CD4-positive, alpha-beta T cell treated with Interleukin-17A for 4 hours (primary cell): ENCODE results near the gene CD300C.
A peak's percentile ranks its signal among the peaks of the same experiment; 100 is the strongest.
"Not testable (repeated sequence)": the region's sequence is repeated elsewhere in the genome, so short reads cannot be mapped to it uniquely, and the experiment has no call there.

Experiments used
- DNase-seq: peaks from one replicate; pipeline ENCODE4 v3.0.0-alpha.2; 2020; ENCODE audit warnings: mixed read lengths

The CD300C gene

DNA sequence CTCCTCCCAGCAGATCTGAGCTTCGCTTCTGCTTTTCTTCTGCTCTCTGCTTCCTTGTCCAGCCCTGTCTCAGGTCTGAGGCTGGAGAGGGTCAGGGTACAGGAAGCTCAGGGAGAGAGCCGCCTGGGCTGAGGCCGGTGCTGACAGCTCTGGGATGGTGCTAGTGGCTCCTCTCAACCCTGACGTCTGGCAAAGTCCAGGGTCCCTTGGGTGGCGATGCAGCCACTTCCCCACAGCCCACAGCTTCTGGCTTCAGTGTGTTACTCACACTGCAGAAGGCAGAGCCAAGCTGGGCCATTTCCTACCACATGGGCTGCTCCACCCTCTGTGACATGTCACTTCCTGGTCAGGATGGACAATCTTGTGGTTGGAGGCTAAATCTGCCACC lies at the start of gene CD300C:
Gene CD300C (minus strand): TSS at position 273 of the 388 bp plus-strand sequence. CDS start 333 bp downstream, outside the sequence.
- DNase-seq, result no peak

DNA sequence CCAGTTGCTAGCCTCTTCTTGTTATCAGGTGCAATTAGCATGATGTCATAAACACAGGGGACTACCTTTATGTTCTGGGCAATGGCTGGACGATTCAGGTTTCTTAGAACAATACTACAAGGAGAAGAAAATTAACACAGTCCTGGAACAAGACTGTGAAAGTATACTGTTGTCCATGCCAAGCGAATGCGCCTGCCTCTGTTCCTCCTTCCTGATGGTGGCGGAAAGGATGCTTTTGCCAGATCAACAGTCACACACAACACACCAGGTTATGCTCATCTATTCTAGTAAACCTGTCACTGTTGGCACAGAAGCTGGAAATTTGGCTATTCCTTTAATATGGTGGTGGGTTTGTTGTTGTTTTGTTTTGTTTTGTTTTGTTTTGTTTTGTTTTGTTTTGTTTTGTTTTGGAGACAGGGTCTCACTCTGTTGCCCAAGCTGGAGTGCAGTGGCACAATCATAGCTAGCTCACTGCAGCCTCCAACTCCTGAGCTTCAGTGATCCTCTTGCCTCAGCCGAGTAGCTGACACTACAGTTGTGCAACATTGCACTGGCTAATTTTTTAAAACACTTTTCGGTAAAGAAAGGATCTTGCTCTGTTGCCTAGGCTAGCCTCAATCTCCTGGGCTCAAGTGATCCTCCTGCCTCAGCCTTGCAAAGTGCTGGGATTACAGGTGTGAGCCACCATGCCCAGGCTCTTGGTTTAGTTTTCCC lies 49.3 kb upstream of the CD300C start:
- DNase-seq, result no peak

DNA sequence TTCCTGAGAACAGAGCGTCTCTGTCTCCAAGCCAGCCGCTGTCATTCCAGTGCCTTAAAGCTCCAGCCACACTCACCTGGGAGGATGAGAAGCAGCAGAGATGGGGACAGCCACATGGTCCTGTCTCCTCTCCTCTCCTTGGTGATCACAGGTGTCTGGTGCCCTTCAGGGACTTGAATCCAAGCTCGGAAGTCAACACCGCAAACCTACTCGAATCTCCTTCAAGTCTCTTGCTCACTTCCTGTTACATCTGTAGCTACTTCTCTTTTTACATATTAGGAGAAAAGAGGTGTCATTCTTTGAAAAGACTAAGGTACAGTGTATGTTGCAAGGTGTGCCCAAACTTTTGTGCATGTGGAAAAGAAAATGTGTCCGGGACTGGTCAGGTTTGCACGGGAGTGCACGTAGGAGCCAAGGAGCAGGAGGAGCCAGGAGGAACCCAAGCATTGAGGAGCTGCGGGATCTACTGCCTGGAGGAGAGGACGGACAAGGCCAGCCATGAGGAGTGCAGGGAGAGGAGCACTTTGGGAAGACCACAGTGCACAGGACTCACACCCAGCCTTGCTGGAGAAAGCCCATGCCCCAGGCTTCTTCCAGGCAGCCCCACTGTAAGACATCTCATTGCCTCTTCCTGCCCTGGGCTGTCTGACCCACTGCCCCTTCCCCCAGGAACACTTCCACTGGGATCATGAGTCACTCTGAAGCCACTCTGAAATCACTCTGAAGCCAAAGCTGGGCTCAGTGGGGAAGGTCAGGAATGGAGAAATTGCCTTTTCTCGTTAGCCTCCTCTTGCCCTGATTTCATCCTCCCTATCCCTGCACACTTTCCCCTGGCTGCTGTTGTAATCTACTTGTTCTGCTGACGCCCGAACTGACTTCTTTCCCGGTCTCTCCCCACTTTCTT lies 46.4 kb upstream of the CD300C start, which contains the start of gene CD300LD:
Gene CD300LD (minus strand): TSS at position 197 of the 904 bp plus-strand sequence. CDS start 81 bp downstream, at position 116.
- peak; percentile 16 for DNase-seq

DNA sequence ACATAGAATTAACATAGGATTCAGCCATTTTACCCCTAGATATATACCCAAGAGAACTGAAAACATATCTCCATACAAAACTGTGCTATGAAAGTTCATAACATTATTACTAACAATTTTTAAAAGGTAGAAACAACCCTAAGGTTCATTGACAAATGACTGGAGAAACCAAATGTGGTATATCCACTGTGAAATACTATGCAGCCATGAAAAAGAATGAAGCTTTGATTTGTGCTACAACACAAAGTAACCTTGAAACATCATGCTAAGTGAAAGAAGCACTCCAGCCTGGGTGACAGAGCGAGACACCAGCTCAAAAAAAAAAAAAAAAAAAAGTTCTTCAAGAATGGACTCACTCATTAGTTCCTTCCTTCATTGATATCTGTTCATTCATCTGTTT lies 45.6 kb upstream of the CD300C start:
- no peak for DNase-seq

DNA sequence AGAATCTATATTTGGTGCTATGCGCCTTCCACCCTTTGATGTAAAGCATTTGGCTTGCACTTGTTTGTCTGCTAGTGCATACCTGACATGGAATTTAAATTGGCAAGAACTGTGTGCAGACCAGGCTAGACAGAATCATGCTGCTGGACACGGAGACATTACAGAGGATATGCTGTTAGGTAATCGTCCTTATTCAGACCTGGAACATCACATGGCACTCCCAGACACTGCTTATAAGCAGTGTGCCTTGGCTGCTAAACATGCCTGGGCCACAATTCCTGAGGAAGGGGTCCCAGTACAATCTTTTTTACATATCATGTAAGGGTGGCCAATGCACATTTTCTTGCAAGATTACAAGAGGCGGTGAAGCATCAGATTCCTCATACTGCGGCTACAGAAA lies 39.8 kb upstream of the CD300C start:
- DNase-seq, result no peak

DNA sequence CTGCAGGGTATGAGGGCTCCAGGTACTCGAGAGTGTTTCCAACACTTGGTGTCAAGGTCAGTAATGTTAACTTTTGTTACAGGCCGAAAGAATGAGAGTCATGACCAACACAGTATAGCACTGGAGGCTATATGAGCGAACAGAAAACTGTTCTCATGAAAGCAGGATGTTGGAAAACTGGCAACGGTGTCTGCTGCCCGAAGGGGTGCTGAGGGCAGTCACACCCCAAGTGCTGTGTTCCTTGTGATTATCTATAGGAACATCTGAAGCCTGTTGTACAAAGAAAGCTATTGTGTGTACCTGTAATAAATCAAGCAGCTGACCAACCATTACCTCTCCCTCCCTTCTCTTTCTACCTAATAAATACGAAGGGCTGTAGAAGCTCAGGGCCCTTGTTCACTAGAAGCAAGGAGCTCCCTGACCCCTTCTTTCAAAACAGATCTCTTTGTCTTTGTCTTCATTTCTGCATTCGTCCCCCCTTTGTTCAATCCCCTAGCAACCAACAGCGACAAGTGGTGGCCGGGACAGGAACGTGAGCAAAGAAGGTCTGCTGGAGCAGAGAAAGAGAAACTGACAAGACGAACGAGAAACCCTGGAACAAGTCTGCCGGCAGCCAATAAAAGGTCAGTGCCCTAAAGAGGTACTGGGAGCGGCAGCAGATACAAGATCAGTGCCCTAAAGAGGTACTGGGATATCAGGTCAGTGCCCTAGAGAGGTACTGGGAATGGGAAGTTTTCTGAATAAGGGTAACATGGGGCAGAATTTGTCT lies 38.6 kb upstream of the CD300C start:
- no peak for DNase-seq

DNA sequence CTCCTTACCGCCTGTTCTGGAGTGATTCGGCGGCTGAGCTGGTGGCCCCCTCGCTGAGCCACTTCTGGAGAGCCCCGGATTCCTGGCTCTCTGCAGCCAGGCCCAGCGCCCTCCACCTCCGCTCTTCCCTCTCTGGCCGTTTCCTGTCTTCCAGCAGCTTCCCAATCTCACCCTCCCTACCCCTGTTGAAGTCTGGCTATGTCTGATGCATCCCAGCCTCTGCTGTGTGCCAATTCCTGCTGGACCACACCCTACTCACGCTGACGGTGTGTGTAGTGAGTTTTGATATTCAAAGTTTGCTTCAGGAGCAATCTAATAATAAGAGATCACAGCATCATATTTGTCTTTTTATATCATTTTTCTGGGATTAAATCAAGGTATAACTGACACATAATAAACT lies 36.7 kb upstream of the CD300C start:
- DNase-seq, result no peak

DNA sequence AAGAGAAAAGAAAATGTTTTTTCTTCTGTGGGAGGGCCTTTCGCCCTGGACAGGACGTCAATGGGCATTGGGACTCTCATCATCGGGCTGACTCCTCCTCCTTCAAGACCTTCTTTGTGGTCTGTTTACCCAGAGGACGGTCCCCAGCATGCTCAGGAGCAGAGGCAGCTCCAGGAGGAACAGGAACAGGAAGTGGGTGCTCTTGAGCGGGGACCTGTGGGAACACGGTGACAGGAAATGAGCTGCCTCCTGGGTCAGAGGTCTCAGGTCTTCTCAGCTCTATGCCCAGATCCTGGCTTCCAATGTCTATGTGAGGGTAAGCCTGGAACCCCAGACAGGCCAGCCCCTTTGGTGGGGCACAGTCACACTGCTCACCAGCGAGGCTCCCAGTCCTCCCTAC lies 34.0 kb upstream of the CD300C start:
- DNase-seq, result no peak

DNA sequence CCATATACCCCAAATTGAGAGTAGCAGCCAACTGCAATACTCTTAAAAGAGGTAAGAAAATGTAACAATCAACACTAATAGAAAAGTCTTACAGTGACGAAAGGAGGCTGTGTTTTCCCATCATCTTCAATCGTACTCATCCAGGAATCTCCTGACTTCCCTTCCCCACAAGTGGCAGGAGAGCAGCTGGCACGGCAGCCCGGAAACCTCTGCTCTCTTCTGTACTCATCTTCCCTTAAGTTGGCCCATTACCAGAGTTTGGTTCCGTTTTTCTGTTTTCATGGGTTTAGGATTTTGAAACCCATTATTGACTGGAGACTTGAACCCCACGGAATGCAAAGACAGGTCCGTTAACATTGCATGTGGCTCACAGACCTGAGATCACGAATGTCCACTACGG lies 33.1 kb upstream of the CD300C start:
- no peak for DNase-seq

DNA sequence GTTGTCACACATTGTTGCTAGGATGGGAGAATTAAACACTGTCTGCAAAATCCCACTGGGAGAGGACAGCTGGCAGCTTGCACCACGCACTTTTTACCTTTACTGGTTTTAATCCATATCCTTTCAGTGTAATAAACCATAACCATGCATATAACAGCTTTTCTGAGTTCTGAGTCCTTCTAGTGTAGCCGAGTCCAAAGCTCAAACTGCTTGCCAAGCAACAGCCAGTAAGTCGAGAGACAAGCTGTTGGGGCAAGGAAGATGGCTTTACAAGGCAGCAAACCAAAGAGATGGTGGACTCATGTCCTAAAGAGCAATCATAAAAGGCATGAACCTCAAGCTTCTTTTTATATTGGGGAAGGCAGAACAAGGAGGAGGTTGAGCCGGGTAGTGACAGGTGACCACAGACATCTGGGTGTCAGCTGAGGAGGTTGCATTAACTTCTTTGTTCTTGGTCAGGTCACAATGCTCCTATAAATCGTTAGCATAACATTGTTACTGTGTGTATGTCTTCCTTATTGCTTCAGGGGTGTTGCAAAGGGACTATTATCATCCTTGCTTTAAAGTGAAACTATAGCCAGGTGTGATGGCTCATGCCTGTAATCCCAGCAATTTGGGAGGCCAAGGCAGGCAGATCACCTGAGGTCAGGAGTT lies 28.7 kb upstream of the CD300C start:
- DNase-seq, result no peak

DNA sequence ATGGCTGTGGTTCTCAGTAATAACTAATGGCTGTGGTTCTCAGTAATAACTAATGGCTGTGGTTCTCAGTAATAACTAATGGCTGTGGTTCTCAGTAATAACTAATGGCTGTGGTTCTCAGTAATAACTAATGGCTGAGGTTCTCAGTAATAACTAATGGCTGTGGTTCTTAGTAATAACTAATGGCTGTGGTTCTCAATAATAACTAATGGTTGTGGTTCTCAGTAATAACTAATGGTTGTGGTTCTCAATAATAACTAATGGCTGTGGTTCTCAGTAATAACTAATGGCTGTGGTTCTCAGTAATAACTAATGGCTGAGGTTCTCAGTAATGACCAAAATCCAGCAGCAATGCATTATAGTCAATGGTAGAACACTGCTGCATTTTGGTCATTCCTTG lies 27.7 kb upstream of the CD300C start:
- DNase-seq, result not testable (repeated sequence)

DNA sequence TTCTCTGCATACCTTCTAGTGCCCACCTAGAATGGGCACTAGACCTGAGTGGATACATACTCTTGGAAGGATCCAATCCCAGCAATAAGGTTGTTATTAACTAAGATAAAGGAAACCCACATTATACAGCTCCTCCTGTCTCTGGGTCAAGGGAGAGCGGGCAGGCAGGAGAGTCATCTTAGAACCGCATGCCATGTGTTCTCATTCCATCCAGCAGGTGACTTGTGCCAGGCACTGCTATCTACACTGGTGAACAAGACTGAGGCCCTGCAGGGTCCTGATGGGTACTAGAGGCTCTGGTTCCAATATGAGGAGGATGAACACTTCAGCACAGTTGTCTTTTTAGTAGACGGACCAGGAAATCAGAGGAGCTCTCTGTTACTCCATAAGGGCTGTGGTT lies 27.3 kb upstream of the CD300C start:
- DNase-seq, result no peak

DNA sequence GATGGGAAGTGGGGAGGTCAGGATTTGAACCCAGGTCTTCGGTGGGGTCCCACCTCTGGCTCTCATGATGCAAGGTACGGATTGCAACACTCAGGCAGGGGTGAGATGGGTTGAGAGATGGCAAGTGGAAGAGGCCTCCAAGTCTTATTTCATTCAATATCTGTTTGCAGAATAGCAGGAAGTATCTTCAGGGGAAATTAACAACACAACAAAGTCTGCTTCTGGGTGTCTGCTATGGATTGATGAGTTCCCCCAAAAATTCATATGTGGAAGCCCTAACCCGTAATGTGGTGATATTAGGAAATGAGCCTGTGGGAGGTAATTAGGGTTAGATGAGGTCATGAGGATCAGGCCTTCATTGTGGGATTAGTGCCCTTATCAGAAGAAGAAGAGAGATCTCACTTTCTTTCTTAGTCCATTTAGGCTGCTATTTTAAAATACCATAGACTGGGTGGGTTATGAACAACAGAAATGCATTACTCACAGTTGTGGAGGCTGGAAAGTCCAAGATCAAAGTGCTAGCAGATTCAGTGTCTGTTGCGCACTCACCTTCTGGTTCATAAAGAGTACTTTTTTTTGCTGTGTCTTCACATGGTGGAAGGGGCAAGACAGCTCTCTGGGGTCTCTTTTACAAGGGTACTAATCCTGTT lies 25.8 kb upstream of the CD300C start:
- DNase-seq, result no peak

DNA sequence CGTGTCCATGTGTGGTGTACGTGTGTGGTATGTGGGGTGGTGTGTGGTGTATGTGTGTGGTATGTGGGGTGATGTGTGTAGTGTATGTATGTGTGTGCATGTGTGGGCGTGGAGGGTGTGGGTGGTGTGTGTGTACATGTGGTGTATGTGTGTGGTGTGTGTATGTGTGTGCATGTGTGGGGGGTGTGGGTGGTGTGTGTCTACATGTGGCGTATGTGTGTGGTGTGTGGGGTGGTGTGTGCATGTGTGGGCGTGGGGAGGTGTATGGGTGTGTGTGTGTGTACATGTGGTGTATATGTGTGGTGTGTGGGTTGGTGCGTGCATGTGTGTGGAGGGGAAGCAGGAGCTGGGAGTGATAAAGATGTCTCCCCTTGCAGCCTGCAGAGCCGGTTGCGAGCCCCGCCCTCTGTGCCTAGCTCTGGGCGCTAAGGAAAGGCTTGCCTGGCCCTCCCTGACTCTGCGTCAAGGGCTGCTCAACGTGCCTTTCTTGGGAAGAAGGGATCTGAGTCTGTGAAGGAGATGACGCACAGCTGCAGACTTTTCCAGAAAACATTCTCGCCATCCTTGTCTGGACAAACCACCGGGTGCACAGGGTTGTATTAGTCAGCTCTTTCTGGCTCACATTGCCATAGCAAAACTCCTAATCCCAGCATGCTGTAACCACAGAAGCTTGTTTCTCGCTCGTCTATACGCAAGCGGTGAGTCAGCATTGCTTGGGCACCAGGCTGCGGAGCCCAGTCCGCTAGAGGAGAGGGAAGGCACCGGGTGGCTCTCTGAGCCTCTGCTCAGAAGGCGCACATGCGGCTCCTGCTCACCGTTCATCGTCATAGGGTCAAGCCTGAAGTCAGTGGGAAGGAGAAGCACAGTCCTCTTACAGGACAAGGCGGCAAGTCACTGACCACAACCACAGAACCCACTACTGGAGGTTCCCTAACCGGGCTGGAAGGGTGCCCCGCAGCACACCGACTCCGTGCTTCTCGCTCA lies 23.4 kb upstream of the CD300C start:
- DNase-seq, result no peak

DNA sequence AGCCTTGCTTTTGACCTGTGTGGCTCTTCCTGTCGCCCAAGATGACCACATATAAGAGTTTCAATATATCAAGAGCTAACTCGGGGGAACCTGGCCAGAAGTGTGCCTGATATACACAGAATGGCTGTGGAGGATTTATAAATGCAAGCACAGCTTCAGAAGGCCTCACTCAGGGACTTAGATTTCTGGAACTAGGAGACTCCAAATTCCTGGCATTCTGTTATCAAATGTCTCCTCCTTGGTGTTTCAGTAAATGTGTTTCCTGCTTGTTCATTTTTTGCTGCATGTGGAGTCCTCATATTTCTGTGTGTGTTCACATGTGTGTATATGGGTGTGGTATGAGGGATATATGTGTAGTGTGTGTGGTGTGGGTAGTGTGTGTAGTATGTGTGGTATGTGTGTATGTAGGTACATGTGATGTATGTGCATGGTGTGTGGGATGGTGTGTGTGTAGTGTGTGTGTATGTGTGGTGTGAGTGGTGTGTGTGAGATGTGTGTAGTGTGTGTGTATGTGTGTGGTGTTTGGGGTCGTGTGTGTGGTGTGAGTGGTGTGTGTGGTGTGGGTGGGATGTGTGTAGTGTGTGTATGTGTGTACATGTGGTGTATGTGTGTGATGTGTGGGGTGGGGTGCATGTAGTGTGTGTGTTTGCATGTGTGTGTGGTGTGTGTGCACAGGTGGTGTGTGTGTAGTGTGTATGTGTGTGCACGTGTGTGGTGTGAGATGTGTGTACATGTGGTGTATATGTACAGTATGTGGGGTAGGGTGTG lies 22.4 kb upstream of the CD300C start:
- no peak for DNase-seq

DNA sequence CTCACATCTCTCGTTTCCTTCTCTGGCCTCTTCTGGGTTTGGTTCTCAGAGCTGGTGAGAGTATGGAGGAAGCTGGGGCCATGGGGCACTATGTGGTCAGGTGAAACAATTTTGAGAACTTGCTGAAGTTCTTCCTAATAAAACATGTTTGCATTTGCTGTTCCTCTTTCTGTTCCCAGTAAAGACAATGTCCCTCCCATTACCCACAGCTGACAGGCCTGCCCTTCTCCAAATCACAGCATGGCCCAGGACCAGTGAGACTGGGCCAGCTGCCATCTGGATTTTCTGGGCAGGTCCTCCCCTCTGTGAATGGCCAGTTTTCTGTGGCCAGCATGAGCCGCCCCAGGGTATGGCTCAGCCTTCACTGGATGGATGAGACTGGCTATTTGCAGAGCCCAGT lies 21.5 kb upstream of the CD300C start, which contains the start of gene CD300H:
Gene CD300H (minus strand): TSS at position 113 of the 400 bp plus-strand sequence.
- no peak for DNase-seq

DNA sequence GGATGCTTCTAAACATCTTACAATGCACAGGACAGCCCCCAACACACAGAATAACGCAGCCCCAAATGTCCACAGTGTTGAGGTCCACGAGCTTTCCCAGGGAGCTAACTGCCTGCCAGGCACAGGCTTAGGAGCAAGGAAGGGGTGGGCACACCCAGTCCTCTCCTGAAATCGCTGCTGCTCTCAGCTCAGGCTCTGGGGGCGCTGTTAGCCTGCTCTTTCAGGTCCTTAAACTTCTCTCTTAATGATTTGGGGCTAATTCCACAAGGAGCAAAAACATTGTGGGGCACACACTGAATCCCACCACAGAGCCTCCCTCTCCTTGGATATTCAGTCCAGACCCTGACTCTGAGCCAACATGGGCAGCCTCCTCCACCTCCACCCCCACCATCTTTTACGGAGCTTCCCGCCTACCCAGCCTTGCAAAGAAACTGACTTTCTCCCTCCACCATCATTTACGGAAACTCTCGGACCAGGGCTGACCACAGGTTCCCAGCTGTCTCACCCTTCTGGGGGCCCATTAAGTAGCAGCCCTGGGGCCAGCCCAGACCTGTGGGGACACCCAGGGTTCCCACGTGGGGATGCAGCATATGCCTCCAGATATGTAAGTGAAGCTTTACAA lies 20.3 kb upstream of the CD300C start:
- peak; percentile 42 for DNase-seq

DNA sequence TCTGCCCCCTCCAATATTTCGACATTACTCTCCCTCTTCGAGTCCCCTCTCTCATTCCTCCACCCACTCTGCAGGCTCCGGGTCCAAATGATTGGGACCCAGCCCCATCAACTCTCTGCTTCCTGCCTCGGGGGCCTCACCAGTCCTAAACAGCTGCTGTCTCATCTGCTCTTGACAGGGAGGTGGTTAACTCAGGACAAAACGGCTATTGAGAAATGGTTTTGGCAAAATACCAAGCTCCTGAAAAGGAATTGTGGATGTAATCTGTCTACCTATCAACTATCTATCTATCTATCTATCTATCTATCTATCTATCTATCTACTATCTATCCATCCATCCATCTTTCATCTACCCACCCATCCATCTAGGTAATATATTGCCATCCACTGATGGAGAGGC lies 19.2 kb upstream of the CD300C start:
- no peak for DNase-seq

DNA sequence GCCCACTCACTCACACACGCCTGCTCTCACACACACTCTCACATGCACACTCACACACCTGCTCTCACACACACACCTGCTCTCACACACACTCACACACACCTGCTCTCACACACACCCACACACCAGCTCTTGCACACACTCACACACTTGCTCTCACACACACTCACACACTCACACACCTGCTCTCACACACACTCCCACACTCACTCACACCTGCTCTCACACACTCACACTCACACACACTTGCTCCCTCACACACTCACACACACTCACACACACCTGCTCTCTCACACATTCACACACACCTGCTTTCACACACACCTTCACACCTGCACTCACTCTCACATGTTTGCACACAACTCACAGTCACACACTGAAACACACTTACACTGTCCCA lies 17.4 kb upstream of the CD300C start:
- DNase-seq, result no peak

DNA sequence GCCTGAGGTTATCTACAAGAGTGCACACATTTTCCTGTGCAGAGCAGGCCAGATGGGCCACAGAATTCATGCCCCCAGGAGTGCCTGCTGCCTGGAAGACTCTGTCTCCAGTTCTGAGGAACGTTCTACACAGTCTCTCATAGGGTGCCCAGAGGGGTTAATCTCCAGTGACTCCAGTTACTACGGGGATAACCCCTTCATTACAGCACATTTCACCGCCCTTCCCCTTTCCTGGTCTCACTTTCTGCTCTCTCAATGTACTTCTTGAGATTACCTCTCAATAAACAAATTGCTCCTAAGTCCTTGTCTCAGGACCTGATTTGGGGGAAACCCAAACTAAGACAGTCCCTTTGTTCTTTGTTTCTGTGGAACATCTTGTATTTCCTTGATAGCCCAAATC lies 15.7 kb upstream of the CD300C start:
- no peak for DNase-seq
